ENCODE measurements around the gene NUP210.

NUP210 gene

DNA sequence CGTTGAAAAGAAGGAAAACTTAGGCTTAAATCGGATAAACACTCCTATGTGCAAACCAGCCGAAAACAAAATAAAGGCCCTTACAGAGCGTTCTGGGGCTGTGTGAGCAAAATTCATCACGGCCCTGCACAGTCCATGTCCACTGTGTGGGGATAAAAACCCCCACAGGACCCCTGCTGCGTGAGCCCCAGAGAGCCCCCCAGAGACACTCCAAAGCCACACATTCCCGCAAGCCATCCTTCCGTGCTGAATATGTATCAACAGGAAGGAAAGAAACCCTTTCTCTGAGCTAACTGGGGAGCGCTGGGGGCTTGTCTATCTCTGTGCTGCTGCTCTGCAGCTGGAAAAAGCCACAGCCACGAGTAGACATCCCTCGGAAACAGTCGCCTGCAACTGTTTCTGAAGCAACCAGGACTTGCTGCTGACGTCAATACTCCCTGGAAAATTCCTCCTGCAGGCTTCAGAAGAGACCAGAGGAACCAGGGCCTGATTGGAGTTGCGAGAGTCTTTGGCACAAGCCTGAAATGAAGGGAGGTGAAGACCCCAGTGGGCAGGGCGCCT lies 72.7 kb downstream of the NUP210 start:
- H3K4me3 ChIP-seq (replicated peaks; ENCODE audit: low read depth, low read length) = no peak overlapping the region
- TF ChIP-seq, protein P1, sequence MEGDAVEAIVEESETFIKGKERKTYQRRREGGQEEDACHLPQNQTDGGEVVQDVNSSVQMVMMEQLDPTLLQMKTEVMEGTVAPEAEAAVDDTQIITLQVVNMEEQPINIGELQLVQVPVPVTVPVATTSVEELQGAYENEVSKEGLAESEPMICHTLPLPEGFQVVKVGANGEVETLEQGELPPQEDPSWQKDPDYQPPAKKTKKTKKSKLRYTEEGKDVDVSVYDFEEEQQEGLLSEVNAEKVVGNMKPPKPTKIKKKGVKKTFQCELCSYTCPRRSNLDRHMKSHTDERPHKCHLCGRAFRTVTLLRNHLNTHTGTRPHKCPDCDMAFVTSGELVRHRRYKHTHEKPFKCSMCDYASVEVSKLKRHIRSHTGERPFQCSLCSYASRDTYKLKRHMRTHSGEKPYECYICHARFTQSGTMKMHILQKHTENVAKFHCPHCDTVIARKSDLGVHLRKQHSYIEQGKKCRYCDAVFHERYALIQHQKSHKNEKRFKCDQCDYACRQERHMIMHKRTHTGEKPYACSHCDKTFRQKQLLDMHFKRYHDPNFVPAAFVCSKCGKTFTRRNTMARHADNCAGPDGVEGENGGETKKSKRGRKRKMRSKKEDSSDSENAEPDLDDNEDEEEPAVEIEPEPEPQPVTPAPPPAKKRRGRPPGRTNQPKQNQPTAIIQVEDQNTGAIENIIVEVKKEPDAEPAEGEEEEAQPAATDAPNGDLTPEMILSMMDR (IDR thresholded peaks at IDR 0.05; ENCODE audit: insufficient read depth, low read length, poor library complexity, severe bottlenecking) = no peak
- peaks cover 60% of the 10 kb centered on the region for H3K36me3 ChIP-seq (ENCODE audit: control insufficient read depth, insufficient read depth, low read length)
- DNase-seq (ENCODE audit: extremely low read depth, insufficient read length) = no peak
- no peaks in the 10 kb centered on the region for H3K27me3 ChIP-seq (replicated peaks; ENCODE audit: control insufficient read depth, insufficient read depth, low read length)

DNA sequence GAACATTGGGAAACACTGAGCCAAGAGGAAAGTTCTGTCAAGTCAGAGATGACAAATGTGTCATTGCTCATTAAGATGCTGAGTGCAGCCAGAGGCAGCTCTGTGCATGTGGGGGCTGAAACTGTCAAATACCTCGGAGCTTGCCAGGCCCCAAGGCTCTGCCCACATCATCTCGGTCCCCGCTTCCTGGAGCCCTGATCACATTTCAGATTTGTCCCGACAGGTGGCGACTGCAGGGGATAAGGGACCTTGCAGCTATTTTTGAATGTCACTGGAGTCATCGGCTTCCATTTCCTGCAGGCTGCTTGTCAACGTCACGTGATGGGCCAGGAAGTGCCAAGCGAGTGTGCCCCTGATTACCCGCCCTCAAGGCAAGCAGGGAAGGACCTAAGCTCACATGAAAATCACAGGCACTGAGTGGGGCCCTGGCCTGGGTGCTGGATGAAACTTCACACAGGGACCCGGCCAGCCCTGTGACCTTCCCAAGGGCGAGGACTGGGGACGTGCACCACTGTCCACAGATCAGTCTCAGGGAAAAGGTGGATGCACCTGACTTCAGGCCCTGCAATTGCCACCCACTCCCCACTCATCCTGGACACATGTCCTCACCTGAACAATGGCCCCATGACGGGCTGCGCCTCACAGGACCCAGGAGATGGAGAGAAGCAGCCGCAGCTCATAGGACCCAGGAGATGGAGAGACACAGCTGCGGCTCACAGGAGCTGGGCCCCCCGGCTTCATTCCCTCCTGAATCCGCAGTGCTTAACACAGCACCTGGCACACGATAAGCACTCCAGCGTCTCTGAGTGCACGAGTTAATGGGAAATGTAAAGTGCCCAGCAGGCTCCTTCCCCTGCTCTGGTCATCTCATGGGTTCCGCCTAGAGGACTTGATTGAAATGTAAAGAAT lies 73.4 kb downstream of the NUP210 start:
- no peak overlapping the region for H3K4me3 ChIP-seq (replicated peaks; ENCODE audit: low read depth, low read length)
- no peak for DNase-seq (ENCODE audit: extremely low read depth, insufficient read length)
- peaks cover 58% of the 10 kb centered on the region for H3K36me3 ChIP-seq (ENCODE audit: control insufficient read depth, insufficient read depth, low read length)
- no peaks in the 10 kb centered on the region for H3K27me3 ChIP-seq (replicated peaks; ENCODE audit: control insufficient read depth, insufficient read depth, low read length)
- TF ChIP-seq, protein P1 (IDR thresholded peaks at IDR 0.05; ENCODE audit: insufficient read depth, low read length, poor library complexity, severe bottlenecking) = no peak

DNA sequence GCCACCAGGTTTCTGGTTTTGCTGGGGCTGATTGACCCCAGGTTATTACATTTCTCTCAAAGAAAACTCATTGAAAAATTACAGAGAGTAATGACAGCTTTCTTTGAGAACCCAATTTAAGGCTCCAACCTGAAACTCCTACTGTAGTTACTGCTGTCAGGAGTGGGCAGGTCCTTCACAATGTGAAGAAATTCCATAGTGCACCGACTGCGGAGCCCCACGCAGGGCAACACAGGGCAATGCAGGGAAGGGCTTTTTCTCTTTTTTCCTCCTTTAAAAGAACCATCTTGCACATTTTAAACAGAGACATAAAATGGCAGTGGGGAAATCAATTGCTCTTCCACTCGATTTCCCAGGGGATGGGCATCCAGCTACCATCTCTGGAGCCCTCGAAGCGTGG lies 74.3 kb downstream of the NUP210 start:
- no peak overlapping the region for H3K4me3 ChIP-seq (replicated peaks; ENCODE audit: low read depth, low read length)
- TF ChIP-seq, protein P1 (IDR thresholded peaks at IDR 0.05; ENCODE audit: insufficient read depth, low read length, poor library complexity, severe bottlenecking) = no peak
- no peaks in the 10 kb centered on the region for H3K27me3 ChIP-seq (replicated peaks; ENCODE audit: control insufficient read depth, insufficient read depth, low read length)
- peaks cover 63% of the 10 kb centered on the region for H3K36me3 ChIP-seq (ENCODE audit: control insufficient read depth, insufficient read depth, low read length)
- DNase-seq (ENCODE audit: extremely low read depth, insufficient read length) = no peak

DNA sequence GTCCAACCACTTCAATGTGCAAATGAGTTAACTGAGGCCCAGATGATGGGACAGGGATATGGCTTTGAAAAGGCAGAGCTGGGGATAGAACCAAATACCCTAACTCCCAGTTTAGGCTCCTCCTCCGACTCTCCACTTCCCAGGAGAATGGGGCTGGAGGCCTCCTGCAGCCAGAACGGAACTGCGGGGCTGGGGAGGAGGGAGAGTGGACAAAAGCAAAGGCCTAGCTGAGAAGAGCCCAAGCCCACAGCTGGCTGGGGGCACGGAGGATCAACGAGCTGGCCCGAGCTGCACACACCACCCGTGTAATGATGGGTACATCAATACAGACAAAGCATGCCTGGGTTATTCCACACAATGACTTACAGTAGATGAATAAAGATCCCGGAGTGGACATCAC lies 74.8 kb downstream of the NUP210 start:
- TF ChIP-seq, protein P1 (IDR thresholded peaks at IDR 0.05; ENCODE audit: insufficient read depth, low read length, poor library complexity, severe bottlenecking) = no peak
- H3K36me3 ChIP-seq (ENCODE audit: control insufficient read depth, insufficient read depth, low read length) = peaks cover 68% of the 10 kb centered on the region
- DNase-seq (ENCODE audit: extremely low read depth, insufficient read length) = no peak

DNA sequence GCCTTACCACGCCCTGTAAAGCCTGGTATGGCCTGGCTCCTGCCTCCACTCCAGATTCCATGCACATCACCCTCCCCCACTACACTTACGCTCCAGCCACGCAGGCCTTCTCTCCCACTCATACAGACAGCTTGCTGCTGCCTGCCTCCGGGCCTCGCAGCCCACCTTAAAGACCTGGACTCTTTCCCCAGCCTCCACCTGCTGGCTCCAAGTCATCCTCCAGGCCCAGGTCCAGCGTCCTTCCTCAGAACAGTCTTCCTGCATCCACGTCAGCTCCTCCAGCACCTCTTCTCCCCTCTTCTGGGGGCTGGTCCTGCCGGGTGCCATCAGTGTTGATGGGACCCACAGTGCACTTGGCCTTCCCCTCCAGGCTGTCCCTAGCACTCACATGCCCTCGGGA lies 75.5 kb downstream of the NUP210 start:
- Histone ChIP-seq H3K4me3 (replicated peaks; ENCODE audit: low read depth, low read length) (no peak overlapping the region), H3K27me3 (replicated peaks; ENCODE audit: control insufficient read depth, insufficient read depth, low read length) (no peaks in the 10 kb centered on the region), H3K36me3 (ENCODE audit: control insufficient read depth, insufficient read depth, low read length) (peaks cover 70% of the 10 kb centered on the region)
- DNase-seq (ENCODE audit: extremely low read depth, insufficient read length) = no peak
- TF ChIP-seq, protein P1 (IDR thresholded peaks at IDR 0.05; ENCODE audit: insufficient read depth, low read length, poor library complexity, severe bottlenecking) = no peak

More for the DNA sequence above, 74.8 kb downstream of the NUP210 start:
- Histone ChIP-seq H3K4me3 (replicated peaks; ENCODE audit: low read depth, low read length) (no peak overlapping the region), H3K27me3 (replicated peaks; ENCODE audit: control insufficient read depth, insufficient read depth, low read length) (no peaks in the 10 kb centered on the region)
